Hepatocyte (in vitro differentiated cells): Measurements from ENCODE around the gene UBAP2L. TPM values are rescaled to one million over a fixed set of nuclear protein-coding genes. Genes with fewer than 3 reads are reported as not detected.

ENCODE experiments used
- DNase-seq: peaks from one replicate; pipeline ENCODE4 v3.0.0-alpha.2; 2016; ENCODE audit warnings: low spot score
- H2AFZ ChIP-seq: fragments of 200-600 bp; sonication (generic); 2 replicates; pipeline ENCODE4 v1.6.0; 2016; ENCODE audit warnings: antibody characterized with exemption, mild to moderate bottlenecking
- H3K27ac ChIP-seq: fragments of 200-600 bp; sonication (generic); 2 replicates; pipeline ENCODE4 v1.5.1; 2016; ENCODE audit warnings: mild to moderate bottlenecking
- H3K27me3 ChIP-seq: fragments of 200-600 bp; sonication (generic); 2 replicates; pipeline ENCODE4 v1.6.1; 2016
- H3K36me3 ChIP-seq: fragments of 200-600 bp; sonication (generic); replicated peaks from 2 replicates; pipeline ENCODE4 v1.5.1; 2016; ENCODE audit warnings: low read depth; ENCODE audit not compliant: insufficient read depth
- H3K4me1 ChIP-seq: fragments of 200-600 bp; sonication (generic); 2 replicates; pipeline ENCODE4 v1.5.1; 2016; ENCODE audit warnings: mild to moderate bottlenecking, moderate library complexity; ENCODE audit not compliant: insufficient read depth
- H3K4me2 ChIP-seq: fragments of 200-600 bp; sonication (generic); 2 replicates; pipeline ENCODE4 v1.6.0; 2016
- H3K4me3 ChIP-seq: fragments of 200-600 bp; sonication (generic); 2 replicates; pipeline ENCODE4 v1.5.1; 2016; ENCODE audit warnings: mild to moderate bottlenecking
- H3K79me2 ChIP-seq: fragments of 200-600 bp; sonication (generic); 2 replicates; pipeline ENCODE4 v1.6.0; 2017; ENCODE audit warnings: mild to moderate bottlenecking
- H3K9me2 ChIP-seq: fragments of 200-600 bp; sonication (generic); replicated peaks from 2 replicates; pipeline ENCODE4 v1.6.0; 2017; ENCODE audit warnings: mild to moderate bottlenecking; ENCODE audit not compliant: insufficient read depth
- H3K9me3 ChIP-seq: fragments of 200-600 bp; sonication (generic); 2 replicates; pipeline ENCODE4 v1.5.1; 2016; ENCODE audit warnings: low read depth, mild to moderate bottlenecking
- H4K20me1 ChIP-seq: fragments of 200-600 bp; sonication (generic); 2 replicates; pipeline ENCODE4 v1.6.0; 2016; ENCODE audit warnings: mild to moderate bottlenecking; ENCODE audit not compliant: insufficient read depth, poor library complexity, severe bottlenecking
- CTCF ChIP-seq: fragments of 200-600 bp; sonication (generic); IDR thresholded peaks from 2 replicates; pipeline ENCODE4 v1.5.1; 2016; ENCODE audit warnings: antibody characterized with exemption, mild to moderate bottlenecking; ENCODE audit not compliant: poor library complexity
- EZH2 ChIP-seq: fragments of 200-600 bp; sonication (generic); IDR thresholded peaks from 2 replicates; pipeline ENCODE4 v1.6.1; 2016; ENCODE audit warnings: antibody characterized with exemption, mild to moderate bottlenecking, borderline replicate concordance
- EZH2phosphoT487 ChIP-seq: fragments of 200-600 bp; sonication (generic); IDR thresholded peaks from one replicate; pipeline ENCODE4 v1.6.1; 2018; ENCODE audit warnings: antibody characterized with exemption, mild to moderate bottlenecking, low read depth, moderate library complexity; ENCODE audit not compliant: unreplicated experiment, severe bottlenecking
- WGBS: methylation state at CpG from one replicate; pipeline ENCODE4 v1.1.6; 2016; ENCODE audit warnings: low lambda C conversion rate; ENCODE audit errors: missing lambda C conversion rate; 5-methylcytosine and 5-hydroxymethylcytosine counted together
- polyA plus RNA-seq: library from polyadenylated mRNA; unstranded; fragments of >200 nt; fragmentation: Nextera tagmentation; extraction: Ambion mirVana; gene quantifications from 2 replicates; pipeline ENCODE4 v1.2.1, GENCODE V29; 2016
- total RNA-seq: library from RNA; depleted of rRNA; stranded (reverse); fragments of >200 nt; gene quantifications from 2 replicates; pipeline ENCODE4 v1.2.3, GENCODE V29; 2014

The UBAP2L gene
- total and polyA plus RNA-seq, 2 experiments from 2014 or later, result 103 to 119 TPM

- H3K27me3 ChIP-seq, result no peaks in the 10 kb centered on the region
- H2AFZ ChIP-seq, result no peak overlapping the region
- peaks cover 23% of the 10 kb centered on the region for H3K79me2 ChIP-seq
- H3K9me3 ChIP-seq, result no peaks in the 10 kb centered on the region
- peaks cover 14% of the 10 kb centered on the region for H3K36me3 ChIP-seq
- H3K4me3 ChIP-seq, result no peak overlapping the region
- no peaks in the 10 kb centered on the region for H3K4me1 ChIP-seq
- no peak overlapping the region for H3K27ac ChIP-seq
- no peak for DNase-seq
- no peaks in the 10 kb centered on the region for H3K9me2 ChIP-seq
- 88% methylated on average over 1 of the region's 1 CpG for WGBS
- no peak for TF ChIP-seq EZH2
- no peak for TF ChIP-seq EZH2phosphoT487
- no peak for TF ChIP-seq CTCF
- peaks cover 19% of the 10 kb centered on the region for H4K20me1 ChIP-seq
- H3K4me2 ChIP-seq, result no peak overlapping the region
These were observed 39.4 kb downstream of the UBAP2L start for GRCh38 chr1:154260127-154260526.

- 59% methylated on average over 6 of the region's 6 CpGs for WGBS
- TF ChIP-seq EZH2phosphoT487 (no peak), EZH2 (no peak), CTCF (no peak)
- Histone ChIP-seq H3K4me3 (no peak overlapping the region), H2AFZ (no peak overlapping the region), H3K36me3 (peaks cover 9% of the 10 kb centered on the region), H3K9me2 (no peaks in the 10 kb centered on the region), H3K79me2 (peaks cover 8% of the 10 kb centered on the region), H3K27me3 (no peaks in the 10 kb centered on the region), H4K20me1 (peaks cover 19% of the 10 kb centered on the region), H3K27ac (peak overlapping the region; percentile 47), H3K4me2 (no peak overlapping the region), H3K4me1 (no peaks in the 10 kb centered on the region), H3K9me3 (no peaks in the 10 kb centered on the region)
- peak; percentile 28 for DNase-seq
These were observed 42.9 kb downstream of the UBAP2L start for GRCh38 chr1:154263465-154264332.

- DNase-seq, result no peak
- H3K4me2 ChIP-seq, result no peak overlapping the region
- peaks cover 6% of the 10 kb centered on the region for H3K79me2 ChIP-seq
- no peak overlapping the region for H3K4me3 ChIP-seq
- peak overlapping the region; percentile 47 for H3K27ac ChIP-seq
- no peaks in the 10 kb centered on the region for H3K9me3 ChIP-seq
- H3K9me2 ChIP-seq, result no peaks in the 10 kb centered on the region
- WGBS, result 86% methylated on average over 1 of the region's 1 CpG
- peaks cover 19% of the 10 kb centered on the region for H4K20me1 ChIP-seq
- H2AFZ ChIP-seq, result no peak overlapping the region
- no peak for TF ChIP-seq CTCF
- peaks cover 5% of the 10 kb centered on the region for H3K36me3 ChIP-seq
- H3K4me1 ChIP-seq, result no peaks in the 10 kb centered on the region
- H3K27me3 ChIP-seq, result no peaks in the 10 kb centered on the region
These were observed 43.7 kb downstream of the UBAP2L start for GRCh38 chr1:154264454-154264853.
